WTC11 (cell line): Measurements from ENCODE around the gene RAB3IL1. TPM values are rescaled to one million over a fixed set of nuclear protein-coding genes. Genes with fewer than 3 reads are reported as not detected.

Experiments
- ATAC-seq: fragments of 200-7000 bp; cut with Tn5 transposase; 2 replicates; pipeline ENCODE4 v1.10.0; 2021; ENCODE audit warnings: mild to moderate bottlenecking, moderate library complexity
- CTCF ChIA-PET: fragments of 300-600 bp; sonication (Branson Sonifier 250); formaldehyde crosslinking; loops from one replicate; lab custom pipeline; 2021; ENCODE audit warnings: antibody characterized with exemption; lab: Charles Lee
- POLR2A ChIA-PET: fragments of 350-600 bp; sonication (Branson Sonifier 250); formaldehyde crosslinking; loops from one replicate; lab custom pipeline; 2021; ENCODE audit warnings: antibody characterized with exemption; lab: Charles Lee
- DNase-seq: peaks from one replicate; pipeline ENCODE4 v3.0.0; 2021; ENCODE audit warnings: low spot score
- H3K27ac Mint-ChIP-seq: 2 replicates; pipeline ENCODE4 v1.8.0; 2021; ENCODE audit warnings: mixed read lengths
- H3K27me3 Mint-ChIP-seq: 2 replicates; pipeline ENCODE4 v1.8.0; 2021; ENCODE audit warnings: low read depth, mild to moderate bottlenecking, moderate library complexity, mixed read lengths
- H3K36me3 Mint-ChIP-seq: 2 replicates; pipeline ENCODE4 v1.8.0; 2021; ENCODE audit warnings: mixed read lengths
- H3K4me1 Mint-ChIP-seq: 2 replicates; pipeline ENCODE4 v1.8.0; 2022; ENCODE audit warnings: mixed read lengths
- H3K4me3 Mint-ChIP-seq: 2 replicates; pipeline ENCODE4 v1.8.0; 2021; ENCODE audit warnings: mild to moderate bottlenecking, moderate library complexity, mixed read lengths
- H3K9me3 Mint-ChIP-seq: 2 replicates; pipeline ENCODE4 v1.8.0; 2021; ENCODE audit warnings: mixed read lengths
- ATF1 ChIP-seq: sonication (generic); formaldehyde crosslinking; IDR thresholded peaks from 2 replicates; pipeline ENCODE4 v1.8.1; 2023; ENCODE audit warnings: mild to moderate bottlenecking, moderate library complexity, missing genetic modification reagents
- FOXP1 ChIP-seq: sonication (generic); formaldehyde crosslinking; IDR thresholded peaks from 2 replicates; pipeline ENCODE4 v1.8.0; 2022; ENCODE audit warnings: missing genetic modification reagents, mild to moderate bottlenecking, moderate library complexity, borderline replicate concordance
- HMGXB4 ChIP-seq: sonication (generic); formaldehyde crosslinking; IDR thresholded peaks from 2 replicates; pipeline ENCODE4 v1.8.1; 2023; ENCODE audit warnings: mild to moderate bottlenecking, moderate library complexity, missing genetic modification reagents
- MAX ChIP-seq: sonication (generic); formaldehyde crosslinking; IDR thresholded peaks from 2 replicates; pipeline ENCODE4 v1.8.0; 2022; ENCODE audit warnings: mild to moderate bottlenecking, missing genetic modification reagents
- NFYB ChIP-seq: sonication (generic); formaldehyde crosslinking; conservative IDR thresholded peaks from 2 replicates; pipeline ENCODE4 v1.8.0; 2022; ENCODE audit warnings: low read depth, missing genetic modification reagents
- RORB ChIP-seq: fragments of 250-450 bp; sonication (Bioruptor Pico); IDR thresholded peaks from 2 replicates; pipeline ENCODE4 v1.9.0; 2021; ENCODE audit warnings: mild to moderate bottlenecking
- SP1 ChIP-seq: sonication (generic); formaldehyde crosslinking; conservative IDR thresholded peaks from 2 replicates; pipeline ENCODE4 v1.8.1; 2022; ENCODE audit warnings: missing genetic modification reagents
- ZNF425 ChIP-seq: fragments of 250-450 bp; sonication (Bioruptor Pico); conservative IDR thresholded peaks from 2 replicates; pipeline ENCODE4 v1.9.0; 2021; ENCODE audit warnings: mild to moderate bottlenecking
- ZNF532 ChIP-seq: fragments of 250-450 bp; sonication (Bioruptor Pico); IDR thresholded peaks from 2 replicates; pipeline ENCODE4 v1.9.0; 2021; ENCODE audit warnings: mild to moderate bottlenecking, borderline replicate concordance
- total RNA-seq: library from RNA; stranded (reverse); gene quantifications from 3 replicates; pipeline ENCODE4 v1.2.3, GENCODE V29; 2021

Gene RAB3IL1
- total RNA-seq, 1 experiment from 2014 or later: 7.2 TPM

GRCh38 chr11:61905801-61906521, 11.4 kb downstream of the RAB3IL1 start (continued):
- TF ChIP-seq ZNF532 (no peak), NFYB (no peak), ATF1 (no peak), ZNF425 (CRISPR knock-in tag) (no peak)

GRCh38 chr11:61905067-61905696, 12.2 kb downstream of the RAB3IL1 start:
- CTCF ChIA-PET: interaction anchor here (0.8 to 10.9 kb wide), 15 partner anchors 8 to 210 kb away, joined by 3 to 685 read pairs (median 5); partner anchors contain the start of gene BEST1
- POLR2A ChIA-PET: interaction anchor here (0.9 to 1.2 kb wide), 3 partner anchors 41 to 90 kb away, joined by 3 read pairs; partner anchors contain the start of gene BEST1
- H3K4me3 Mint-ChIP-seq: no peak overlapping the region
- no peak for TF ChIP-seq RORB
- H3K36me3 Mint-ChIP-seq: no peaks in the 10 kb centered on the region
- ATAC-seq (no peak), DNase-seq (no peak)
- no peaks in the 10 kb centered on the region for H3K27me3 Mint-ChIP-seq
- no peaks in the 10 kb centered on the region for H3K9me3 Mint-ChIP-seq
- no peak overlapping the region for H3K27ac Mint-ChIP-seq
- H3K4me1 Mint-ChIP-seq: peaks cover 30% of the 10 kb centered on the region

- Mint-ChIP-seq H3K4me1 (peaks cover 29% of the 10 kb centered on the region), H3K27me3 (no peaks in the 10 kb centered on the region)
Observed at GRCh38 chr11:61904539-61905048, 12.8 kb downstream of the RAB3IL1 start.

More at GRCh38 chr11:61904539-61905048, 12.8 kb downstream of the RAB3IL1 start:
- no peak overlapping the region for H3K4me3 Mint-ChIP-seq
- ChIA-PET POLR2A (interaction anchor here (0.5 to 1.2 kb wide), 4 partner anchors 41 to 1749 kb away, joined by 3 to 7 read pairs (median 3); partner anchors contain the start of gene BEST1), CTCF (interaction anchor here (0.6 to 10.9 kb wide), 15 partner anchors 9 to 210 kb away, joined by 3 to 685 read pairs (median 5); partner anchors contain the start of genes BEST1, FEN1 and TMEM258)
- DNase-seq (peak; percentile 72), ATAC-seq (peak; percentile 84)
- no peak for TF ChIP-seq MAX (CRISPR knock-in tag)
- 0 out of 2 replicates have a peak, but pooled peaks have one; percentile 37 for TF ChIP-seq SP1 (CRISPR knock-in tag)
- 0 out of 2 replicates have a peak, but pooled peaks have one; percentile 21 for TF ChIP-seq FOXP1
- no peak for TF ChIP-seq HMGXB4 (CRISPR knock-in tag)
- no peak overlapping the region for H3K27ac Mint-ChIP-seq
- no peaks in the 10 kb centered on the region for H3K9me3 Mint-ChIP-seq
- H3K36me3 Mint-ChIP-seq: no peaks in the 10 kb centered on the region
